ENCODE data around the gene SCUBE2. TPM values are rescaled to one million over a fixed set of nuclear protein-coding genes. Genes with fewer than 3 reads are reported as not detected.
A peak's percentile ranks its signal among the peaks of the same experiment; 100 is the strongest.

SCUBE2 gene
- total and polyA plus RNA-seq, 2 donors (not counting 1 experiment from before 2014, with no cell fraction given) = 0.61 to 1.8 TPM

- DNase-seq (ENCODE audit: low read depth in 2 of 2) = no peak
Observed at GRCh38 chr11:9092072-9092471, 673 bp upstream of the SCUBE2 start.

GRCh38 chr11:9090488-9091043, 833 bp downstream of the SCUBE2 start:
- peak overlapping the region in 3 of 4 experiments; percentile 34 to 52 (median 34) for H3K4me3 ChIP-seq (replicated peaks in 1 of 4; ENCODE audit: control extremely low read depth in 1 of 4, insufficient read depth in 1 of 4, low read depth in 3 of 4, low read length in 4 of 4)
- H3K9me3 ChIP-seq (ENCODE audit: control insufficient read depth, insufficient read depth, low read depth, low read length) = no peaks in the 10 kb centered on the region
- TF ChIP-seq CTCF (conservative IDR thresholded peaks at IDR 0.05 in 1 of 2, IDR thresholded peaks at IDR 0.05 in 1 of 2; ENCODE audit: low read depth in 1 of 2, low read length in 2 of 2) (no peak), EZH2 (IDR thresholded peaks at IDR 0.05; ENCODE audit: low read length, missing control alignments) (no peak)
- no peak overlapping the region for H3K9ac ChIP-seq (ENCODE audit: insufficient read depth, low read length)
- H3K4me2 ChIP-seq (ENCODE audit: extremely low read depth, insufficient read depth, low read length) = peak overlapping the region; percentile 64
- no peaks in the 10 kb centered on the region for H4K20me1 ChIP-seq (ENCODE audit: control insufficient read depth, extremely low read depth, insufficient read depth, low read length)
- H2AFZ ChIP-seq (ENCODE audit: low read length) = peak overlapping the region; percentile 9
- H3K4me1 ChIP-seq (ENCODE audit: control insufficient read depth, extremely low read depth, insufficient read depth, low read length) = peaks cover 3% of the 10 kb centered on the region
- DNase-seq (ENCODE audit: low read depth in 2 of 2) = no peak
- H3K36me3 ChIP-seq (ENCODE audit: control insufficient read depth, insufficient read depth, low read length) = no peaks in the 10 kb centered on the region
- H3K79me2 ChIP-seq (ENCODE audit: control insufficient read depth, insufficient read depth, low read length) = no peaks in the 10 kb centered on the region
- no peak overlapping the region for H3K27ac ChIP-seq (ENCODE audit: insufficient read depth, low read length)
- peaks cover 3% of the 10 kb centered on the region for H3K27me3 ChIP-seq (ENCODE audit: control insufficient read depth, insufficient read depth, low read length)

More at GRCh38 chr11:9092072-9092471, 673 bp upstream of the SCUBE2 start:
- Histone ChIP-seq H3K27ac (ENCODE audit: insufficient read depth, low read length) (no peak overlapping the region), H3K4me3 (replicated peaks in 1 of 4; ENCODE audit: control extremely low read depth in 1 of 4, insufficient read depth in 1 of 4, low read depth in 3 of 4, low read length in 4 of 4) (peak overlapping the region in 2 of 4 experiments; percentile 28 to 35), H3K79me2 (ENCODE audit: control insufficient read depth, insufficient read depth, low read length) (no peaks in the 10 kb centered on the region), H3K9me3 (ENCODE audit: control insufficient read depth, insufficient read depth, low read depth, low read length) (no peaks in the 10 kb centered on the region), H2AFZ (ENCODE audit: low read length) (no peak overlapping the region), H3K4me1 (ENCODE audit: control insufficient read depth, extremely low read depth, insufficient read depth, low read length) (peaks cover 3% of the 10 kb centered on the region), H3K27me3 (ENCODE audit: control insufficient read depth, insufficient read depth, low read length) (peaks cover 3% of the 10 kb centered on the region), H3K36me3 (ENCODE audit: control insufficient read depth, insufficient read depth, low read length) (no peaks in the 10 kb centered on the region), H3K4me2 (ENCODE audit: extremely low read depth, insufficient read depth, low read length) (no peak overlapping the region), H3K9ac (ENCODE audit: insufficient read depth, low read length) (no peak overlapping the region), H4K20me1 (ENCODE audit: control insufficient read depth, extremely low read depth, insufficient read depth, low read length) (no peaks in the 10 kb centered on the region)
- TF ChIP-seq CTCF (conservative IDR thresholded peaks at IDR 0.05 in 1 of 2, IDR thresholded peaks at IDR 0.05 in 1 of 2; ENCODE audit: low read depth in 1 of 2, low read length in 2 of 2) (no peak), EZH2 (IDR thresholded peaks at IDR 0.05; ENCODE audit: low read length, missing control alignments) (no peak)

- Histone ChIP-seq H3K4me2 (ENCODE audit: extremely low read depth, insufficient read depth, low read length) (no peak overlapping the region), H3K79me2 (ENCODE audit: control insufficient read depth, insufficient read depth, low read length) (no peaks in the 10 kb centered on the region), H4K20me1 (ENCODE audit: control insufficient read depth, extremely low read depth, insufficient read depth, low read length) (no peaks in the 10 kb centered on the region), H3K36me3 (ENCODE audit: control insufficient read depth, insufficient read depth, low read length) (no peaks in the 10 kb centered on the region), H3K4me1 (ENCODE audit: control insufficient read depth, extremely low read depth, insufficient read depth, low read length) (peaks cover 3% of the 10 kb centered on the region), H3K27ac (ENCODE audit: insufficient read depth, low read length) (no peak overlapping the region), H3K9ac (ENCODE audit: insufficient read depth, low read length) (no peak overlapping the region), H3K4me3 (replicated peaks in 1 of 4; ENCODE audit: control extremely low read depth in 1 of 4, insufficient read depth in 1 of 4, low read depth in 3 of 4, low read length in 4 of 4) (no peak overlapping the region), H2AFZ (ENCODE audit: low read length) (no peak overlapping the region), H3K9me3 (ENCODE audit: control insufficient read depth, insufficient read depth, low read depth, low read length) (no peaks in the 10 kb centered on the region), H3K27me3 (ENCODE audit: control insufficient read depth, insufficient read depth, low read length) (peaks cover 3% of the 10 kb centered on the region)
- DNase-seq (ENCODE audit: low read depth in 2 of 2) = no peak
- no peak for TF ChIP-seq EZH2 (IDR thresholded peaks at IDR 0.05; ENCODE audit: low read length, missing control alignments)
- TF ChIP-seq CTCF (conservative IDR thresholded peaks at IDR 0.05 in 1 of 2, IDR thresholded peaks at IDR 0.05 in 1 of 2; ENCODE audit: low read depth in 1 of 2, low read length in 2 of 2) = no peak
Observed at GRCh38 chr11:9089636-9090035, 1.8 kb downstream of the SCUBE2 start.
